DND-41 (cell line): ENCODE data around the gene SDK2.

Experiments
- EZH2 ChIP-seq: IDR thresholded peaks from 3 replicates; pipeline ENCODE4 v1.6.1; 2012; ENCODE audit warnings: borderline replicate concordance, low read depth, mild to moderate bottlenecking, moderate library complexity, low read length, inconsistent platforms; ENCODE audit not compliant: severe bottlenecking
- TF ChIP-seq, protein P1 (sequence below): IDR thresholded peaks from 2 replicates; pipeline ENCODE4 v1.5.1; 2012; ENCODE audit warnings: borderline replicate concordance, low read length, moderate library complexity, mild to moderate bottlenecking; ENCODE audit not compliant: poor library complexity, severe bottlenecking; ENCODE audit errors: extremely low read depth

GRCh38 chr17:73686126-73686525, 41.9 kb upstream of the SDK2 start:
- TF ChIP-seq, protein P1, sequence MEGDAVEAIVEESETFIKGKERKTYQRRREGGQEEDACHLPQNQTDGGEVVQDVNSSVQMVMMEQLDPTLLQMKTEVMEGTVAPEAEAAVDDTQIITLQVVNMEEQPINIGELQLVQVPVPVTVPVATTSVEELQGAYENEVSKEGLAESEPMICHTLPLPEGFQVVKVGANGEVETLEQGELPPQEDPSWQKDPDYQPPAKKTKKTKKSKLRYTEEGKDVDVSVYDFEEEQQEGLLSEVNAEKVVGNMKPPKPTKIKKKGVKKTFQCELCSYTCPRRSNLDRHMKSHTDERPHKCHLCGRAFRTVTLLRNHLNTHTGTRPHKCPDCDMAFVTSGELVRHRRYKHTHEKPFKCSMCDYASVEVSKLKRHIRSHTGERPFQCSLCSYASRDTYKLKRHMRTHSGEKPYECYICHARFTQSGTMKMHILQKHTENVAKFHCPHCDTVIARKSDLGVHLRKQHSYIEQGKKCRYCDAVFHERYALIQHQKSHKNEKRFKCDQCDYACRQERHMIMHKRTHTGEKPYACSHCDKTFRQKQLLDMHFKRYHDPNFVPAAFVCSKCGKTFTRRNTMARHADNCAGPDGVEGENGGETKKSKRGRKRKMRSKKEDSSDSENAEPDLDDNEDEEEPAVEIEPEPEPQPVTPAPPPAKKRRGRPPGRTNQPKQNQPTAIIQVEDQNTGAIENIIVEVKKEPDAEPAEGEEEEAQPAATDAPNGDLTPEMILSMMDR = no peak
- TF ChIP-seq EZH2 = no peak
